BJ (cell line): ENCODE results near the gene LRMDA. TPM values are rescaled to one million over a fixed set of nuclear protein-coding genes. Genes with fewer than 3 reads are reported as not detected.

Experiments
- CTCF ChIA-PET: fragments of 350-600 bp; formaldehyde crosslinking; extraction: SDS; loops from one replicate; lab custom pipeline; 2021; ENCODE audit warnings: antibody characterized with exemption, inconsistent platforms; lab: Yijun Ruan, JAX
- POLR2A ChIA-PET: fragments of 300-600 bp; sonication (Branson Sonifier 250); formaldehyde crosslinking; extraction: SDS; loops from one replicate; lab custom pipeline; 2021; ENCODE audit warnings: antibody characterized with exemption; lab: Charles Lee
- DNase-seq: peaks from one replicate; pipeline ENCODE4 v3.0.0-alpha.2; 2011; ENCODE audit warnings: low read depth
- H3K27me3 ChIP-seq: 2 replicates; pipeline ENCODE4 v1.6.0; 2011; ENCODE audit warnings: low read length; ENCODE audit not compliant: control insufficient read depth, insufficient read depth
- H3K36me3 ChIP-seq: 2 replicates; pipeline ENCODE4 v1.5.1; 2011; ENCODE audit warnings: low read length; ENCODE audit not compliant: control insufficient read depth, insufficient read depth
- H3K4me3 ChIP-seq: 2 replicates; pipeline ENCODE4 v1.5.1; 2011; ENCODE audit warnings: low read depth, mild to moderate bottlenecking, control low read depth, low read length
- CTCF ChIP-seq: IDR thresholded peaks from 2 replicates; pipeline ENCODE4 v1.5.1; 2011; ENCODE audit warnings: low read depth, mild to moderate bottlenecking, control low read depth, inconsistent platforms, low read length, moderate library complexity; ENCODE audit not compliant: insufficient read depth
- polyA plus RNA-seq: library from polyadenylated mRNA; depleted of rRNA; stranded (reverse); fragments of >200 nt; gene quantifications from 2 replicates; pipeline ENCODE4 v1.2.3, GENCODE V29; 2011

LRMDA gene
- polyA plus RNA-seq, 1 experiment = not detected

- CTCF ChIA-PET = interaction anchor here (0.6 to 4.1 kb wide), 2 partner anchors 10 to 629 kb away, joined by 5 to 26 read pairs; no protein-coding TSS in a partner anchor
- POLR2A ChIA-PET = no interaction called here
- DNase-seq = no peak
- peaks cover 5% of the 10 kb centered on the region for H3K27me3 ChIP-seq
- no peaks in the 10 kb centered on the region for H3K36me3 ChIP-seq
- no peak for TF ChIP-seq CTCF
- H3K4me3 ChIP-seq = no peak overlapping the region
Measured at GRCh38 chr10:76026905-76027304, 595.5 kb downstream of the LRMDA start.

DNA sequence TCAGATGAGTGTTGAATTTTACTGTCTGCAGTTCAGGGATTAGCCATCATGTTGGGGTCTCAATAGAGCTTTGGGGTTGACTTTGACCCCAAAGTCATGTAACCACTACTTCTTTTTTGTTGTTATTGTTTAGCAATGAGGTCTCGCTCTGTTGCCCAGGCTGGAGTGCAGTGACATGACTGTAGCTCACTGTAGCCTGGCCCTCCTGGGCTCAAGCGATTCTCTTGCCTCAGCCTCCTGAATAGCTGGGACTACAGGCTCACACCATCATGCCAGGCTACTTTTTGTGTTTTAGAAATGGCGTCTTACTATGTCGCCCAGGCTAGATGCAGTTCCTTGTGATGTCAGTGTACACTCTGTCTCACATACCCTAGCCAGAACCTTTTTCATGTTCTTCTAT, 598.4 kb downstream of the LRMDA start:
- H3K36me3 ChIP-seq = no peaks in the 10 kb centered on the region
- no peak for DNase-seq
- CTCF ChIA-PET = interaction anchor here (0.9 kb wide), 1 partner anchor 9 kb away, joined by 3 read pairs; no protein-coding TSS in a partner anchor
- TF ChIP-seq CTCF = no peak
- H3K27me3 ChIP-seq = peaks cover 5% of the 10 kb centered on the region
- POLR2A ChIA-PET = no interaction called here
- H3K4me3 ChIP-seq = no peak overlapping the region

DNA sequence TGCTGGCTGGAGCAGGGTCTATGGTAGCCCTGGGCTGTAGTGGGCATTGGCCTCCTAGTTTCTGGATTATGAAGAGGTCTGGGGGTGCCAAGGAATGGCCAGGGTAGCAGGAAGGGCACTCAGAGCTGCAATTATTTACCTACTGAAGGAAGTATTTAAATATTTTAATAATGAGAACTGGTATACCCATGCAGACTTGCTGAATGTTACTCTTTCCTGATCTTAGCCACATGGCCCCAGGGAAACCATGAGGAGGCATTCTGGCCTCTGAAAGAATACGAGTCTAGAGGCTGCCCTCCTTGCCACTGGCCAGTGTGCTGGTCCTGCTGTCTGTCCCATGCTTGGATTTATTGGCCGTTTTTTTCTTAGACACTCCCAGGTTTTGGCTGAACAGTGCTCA, 599.7 kb downstream of the LRMDA start:
- ChIA-PET CTCF (no interaction called here), POLR2A (no interaction called here)
- Histone ChIP-seq H3K27me3 (no peaks in the 10 kb centered on the region), H3K36me3 (no peaks in the 10 kb centered on the region), H3K4me3 (no peak overlapping the region)
- TF ChIP-seq CTCF = no peak
- no peak for DNase-seq

DNA sequence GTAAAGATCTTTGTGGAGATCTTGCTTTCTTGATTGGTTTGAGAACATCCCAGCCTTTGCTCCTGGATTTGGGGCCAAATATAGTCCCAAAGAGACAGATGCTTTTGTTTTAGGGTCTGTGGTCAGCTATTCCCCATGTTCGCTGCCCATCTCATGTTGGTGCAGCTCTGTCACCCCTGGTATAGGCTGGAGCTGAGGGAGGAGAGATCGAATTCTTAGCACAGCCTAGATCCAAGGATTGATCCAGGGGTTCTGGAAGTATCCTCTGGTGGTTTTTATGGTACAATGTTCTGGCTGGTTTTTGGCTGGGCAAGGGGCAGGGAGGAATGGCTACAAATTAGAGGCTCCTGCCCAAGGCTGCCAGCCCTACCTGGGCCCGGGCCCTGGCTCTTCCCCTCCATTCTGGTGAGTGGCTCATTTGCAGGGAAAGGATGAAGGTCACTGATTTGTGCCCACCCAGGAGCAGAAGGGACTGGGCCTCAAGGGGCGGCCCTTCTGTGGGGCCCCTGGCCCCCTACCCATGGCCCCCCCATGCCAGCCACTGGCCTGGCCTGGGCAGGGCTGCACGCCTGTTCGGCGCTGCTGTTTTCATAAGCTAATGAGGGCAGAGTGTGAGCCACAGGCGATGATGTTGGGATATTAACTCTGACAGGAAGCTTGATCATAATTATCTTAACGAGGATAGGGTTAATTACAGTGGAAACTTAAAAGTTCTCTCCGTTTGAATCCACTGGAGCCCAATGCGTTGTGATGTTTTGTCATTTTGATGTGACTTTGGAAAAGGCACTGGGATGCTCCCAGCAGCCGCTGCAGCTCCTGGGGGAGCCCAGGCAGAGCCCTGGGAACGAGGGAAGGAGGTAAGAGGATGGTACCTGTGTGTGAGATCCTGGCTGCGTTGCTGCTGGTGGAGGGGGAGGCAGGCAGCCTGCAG, 600.6 kb downstream of the LRMDA start:
- CTCF ChIA-PET = no interaction called here
- Histone ChIP-seq H3K27me3 (no peaks in the 10 kb centered on the region), H3K36me3 (no peaks in the 10 kb centered on the region), H3K4me3 (no peak overlapping the region)
- no peak for DNase-seq
- no peak for TF ChIP-seq CTCF
- POLR2A ChIA-PET = no interaction called here

GRCh38 chr10:76032700-76033039, 601.2 kb downstream of the LRMDA start:
- Histone ChIP-seq H3K4me3 (no peak overlapping the region), H3K27me3 (no peaks in the 10 kb centered on the region), H3K36me3 (no peaks in the 10 kb centered on the region)
- no peak for DNase-seq
- TF ChIP-seq CTCF = no peak
- CTCF ChIA-PET = interaction anchor here (1.2 to 5.4 kb wide), 2 partner anchors 633 to 639 kb away, joined by 4 to 41 read pairs; partner anchors contain the start of gene ZNF503
- POLR2A ChIA-PET = no interaction called here
